Activated T-cell treated with anti-CD3 and anti-CD28 coated beads, Interleukin-2, amount 50 U/mL, for 1 hour (primary cell): ENCODE measurements around the gene CLPSL1.
A peak's percentile ranks its signal among the peaks of the same experiment; 100 is the strongest.
"Not testable (repeated sequence)": the region's sequence is repeated elsewhere in the genome, so short reads cannot be mapped to it uniquely, and the experiment has no call there.

Experiments used
- DNase-seq: peaks from one replicate; pipeline ENCODE4 v3.0.0-alpha.2; 2020

CLPSL1 gene

GRCh38 chr6:35780719-35781118, at the start of gene CLPSL1:
Gene CLPSL1 (plus strand): TSS chr6:35781019. CDS start chr6:35781111, 92 bp downstream.
- DNase-seq: no peak

- DNase-seq: peak; percentile 95
Observed at GRCh38 chr6:35731414-35731735, 49.4 kb upstream of the CLPSL1 start.

- DNase-seq: peak; percentile 91
Observed at GRCh38 chr6:35731736-35732532, 48.9 kb upstream of the CLPSL1 start.

GRCh38 chr6:35733633-35734032, 47.2 kb upstream of the CLPSL1 start:
- DNase-seq: no peak

- not testable (repeated sequence) for DNase-seq
Observed at GRCh38 chr6:35734319-35734718, 46.5 kb upstream of the CLPSL1 start.

GRCh38 chr6:35735452-35735851, 45.4 kb upstream of the CLPSL1 start:
- peak; percentile 23 for DNase-seq

GRCh38 chr6:35736253-35736894, 44.4 kb upstream of the CLPSL1 start:
- peak; percentile 85 for DNase-seq

GRCh38 chr6:35736982-35737412, 43.8 kb upstream of the CLPSL1 start, which contains the start of gene ARMC12:
Gene ARMC12 (plus strand): TSS chr6:35737032. CDS start chr6:35737109, 77 bp downstream.
- DNase-seq: no peak

GRCh38 chr6:35737413-35738211, 43.2 kb upstream of the CLPSL1 start:
- peak; percentile 48 for DNase-seq

- no peak for DNase-seq
Observed at GRCh38 chr6:35739645-35740524, 40.9 kb upstream of the CLPSL1 start.

GRCh38 chr6:35742842-35743241, 38.0 kb upstream of the CLPSL1 start:
- no peak for DNase-seq

- DNase-seq: no peak
Observed at GRCh38 chr6:35745509-35745908, 35.3 kb upstream of the CLPSL1 start.

- no peak for DNase-seq
Observed at GRCh38 chr6:35746516-35746915, 34.3 kb upstream of the CLPSL1 start.

GRCh38 chr6:35747877-35748276, 32.9 kb upstream of the CLPSL1 start:
- DNase-seq: no peak

GRCh38 chr6:35750557-35750956, 30.3 kb upstream of the CLPSL1 start:
- no peak for DNase-seq

GRCh38 chr6:35751594-35751993, 29.2 kb upstream of the CLPSL1 start:
- DNase-seq: no peak

- no peak for DNase-seq
Observed at GRCh38 chr6:35752330-35752729, 28.5 kb upstream of the CLPSL1 start.

- no peak for DNase-seq
Observed at GRCh38 chr6:35754452-35755277, 26.2 kb upstream of the CLPSL1 start.

- no peak for DNase-seq
Observed at GRCh38 chr6:35755278-35755924, 25.4 kb upstream of the CLPSL1 start.

GRCh38 chr6:35757456-35758123, 23.2 kb upstream of the CLPSL1 start:
- DNase-seq: no peak
